Immature natural killer cell (primary cell): ENCODE results near the gene SUPT6H. TPM values are rescaled to one million over a fixed set of nuclear protein-coding genes. Genes with fewer than 3 reads are reported as not detected.
"Not testable (repeated sequence)": the region's sequence is repeated elsewhere in the genome, so short reads cannot be mapped to it uniquely, and the experiment has no call there.

ENCODE experiments used
- DNase-seq, 3 donors: peaks; one replicate each; pipeline ENCODE4 v3.0.0; 2022; ENCODE audit warnings: mixed read lengths in 1 of 3
- H3K27ac Mint-ChIP-seq, 6 donors: one replicate each; pipeline ENCODE4 v1.8.0; 2020; ENCODE audit warnings: mixed read lengths in 6 of 6, mild to moderate bottlenecking in 5 of 6, inconsistent platforms in 4 of 6, moderate library complexity in 3 of 6
- H3K27me3 Mint-ChIP-seq, 3 donors: one replicate each; pipeline ENCODE4 v1.8.0; 2020 to 2021; ENCODE audit warnings: low read depth in 3 of 3, mild to moderate bottlenecking in 3 of 3, mixed read lengths in 3 of 3, moderate library complexity in 3 of 3, inconsistent platforms in 1 of 3
- H3K36me3 Mint-ChIP-seq, 3 donors: one replicate each; pipeline ENCODE4 v1.8.0; 2020; ENCODE audit warnings: mixed read lengths in 3 of 3, inconsistent platforms in 2 of 3, mild to moderate bottlenecking in 2 of 3
- H3K4me1 Mint-ChIP-seq, 2 donors: one replicate each; pipeline ENCODE4 v1.8.0; 2020; ENCODE audit warnings: inconsistent platforms in 2 of 2, mild to moderate bottlenecking in 2 of 2, mixed read lengths in 2 of 2, moderate library complexity in 1 of 2
- H3K4me3 Mint-ChIP-seq, 5 donors: one replicate each; pipeline ENCODE4 v1.8.0; 2020; ENCODE audit warnings: mild to moderate bottlenecking in 5 of 5, mixed read lengths in 5 of 5, inconsistent platforms in 3 of 5, moderate library complexity in 3 of 5
- H3K9me3 Mint-ChIP-seq, 6 donors: one replicate each; pipeline ENCODE4 v1.8.0; 2020; ENCODE audit warnings: mild to moderate bottlenecking in 6 of 6, mixed read lengths in 6 of 6, inconsistent platforms in 4 of 6, moderate library complexity in 3 of 6
- polyA plus RNA-seq, 3 donors: library from polyadenylated mRNA; unstranded; fragments of 300-500 nt; fragmentation: Illumina TruSeq; gene quantifications; one replicate each; pipeline ENCODE4 v1.2.3, GENCODE V29; 2021

Gene SUPT6H
- polyA plus RNA-seq, 3 donors from 2014 or later = 5.2 to 18.3 (median 7.4) TPM

GRCh38 chr17:28733346-28733745 is 71.3 kb downstream of the SUPT6H start:
- peaks cover 3 to 5% (median 4%) of the 10 kb centered on the region in 3 donors for H3K27me3 Mint-ChIP-seq
- H3K27ac Mint-ChIP-seq = no peak overlapping the region
- no peak for DNase-seq
- H3K9me3 Mint-ChIP-seq = no peaks in the 10 kb centered on the region
- H3K36me3 Mint-ChIP-seq = no peaks in the 10 kb centered on the region
- no peak overlapping the region for H3K4me3 Mint-ChIP-seq
- peaks cover 6 to 9% of the 10 kb centered on the region in 2 donors for H3K4me1 Mint-ChIP-seq

GRCh38 chr17:28734712-28735241 is 72.8 kb downstream of the SUPT6H start:
- no peak for DNase-seq
- peaks cover 0 to 2% (median 0%) of the 10 kb centered on the region in 3 donors for H3K27me3 Mint-ChIP-seq
- H3K27ac Mint-ChIP-seq = no peak overlapping the region
- no peak overlapping the region for H3K4me3 Mint-ChIP-seq
- H3K9me3 Mint-ChIP-seq = no peaks in the 10 kb centered on the region
- no peaks in the 10 kb centered on the region for H3K4me1 Mint-ChIP-seq
- H3K36me3 Mint-ChIP-seq = no peaks in the 10 kb centered on the region

- no peak for DNase-seq
- H3K4me3 Mint-ChIP-seq = no peak overlapping the region
- H3K9me3 Mint-ChIP-seq = no peaks in the 10 kb centered on the region
- no peaks in the 10 kb centered on the region for H3K4me1 Mint-ChIP-seq
- H3K27ac Mint-ChIP-seq = no peak overlapping the region
- no peaks in the 10 kb centered on the region for H3K36me3 Mint-ChIP-seq
- H3K27me3 Mint-ChIP-seq = no peaks in the 10 kb centered on the region
These were observed 73.3 kb downstream of the SUPT6H start for GRCh38 chr17:28735242-28735722.

- not testable (repeated sequence) for H3K27ac Mint-ChIP-seq, H3K36me3 Mint-ChIP-seq, H3K4me1 Mint-ChIP-seq, DNase-seq, H3K9me3 Mint-ChIP-seq, H3K27me3 Mint-ChIP-seq, H3K4me3 Mint-ChIP-seq
These were observed 74.1 kb downstream of the SUPT6H start for GRCh38 chr17:28735913-28736769.

- Mint-ChIP-seq H3K27me3 (no peaks in the 10 kb centered on the region), H3K9me3 (no peaks in the 10 kb centered on the region), H3K27ac (no peak overlapping the region), H3K36me3 (no peaks in the 10 kb centered on the region), H3K4me1 (no peaks in the 10 kb centered on the region), H3K4me3 (no peak overlapping the region)
- no peak for DNase-seq
These were observed 75.3 kb downstream of the SUPT6H start for GRCh38 chr17:28737316-28737715.

- Mint-ChIP-seq H3K4me1 (peaks cover 0 to 2% of the 10 kb centered on the region in 2 donors), H3K4me3 (no peak overlapping the region), H3K27me3 (peaks cover 0 to under 1% (median under 1%) of the 10 kb centered on the region in 3 donors), H3K27ac (peak overlapping the region in 1 of 6 donors; percentile 71), H3K36me3 (no peaks in the 10 kb centered on the region), H3K9me3 (no peaks in the 10 kb centered on the region)
- no peak for DNase-seq
These were observed 76.0 kb downstream of the SUPT6H start for GRCh38 chr17:28737770-28738679.

- Mint-ChIP-seq H3K27me3 (peaks cover 0 to 3% (median 2%) of the 10 kb centered on the region in 3 donors), H3K27ac (peak overlapping the region in 1 of 6 donors; percentile 71), H3K4me3 (no peak overlapping the region), H3K36me3 (no peaks in the 10 kb centered on the region), H3K4me1 (peaks cover 0 to 4% of the 10 kb centered on the region in 2 donors), H3K9me3 (no peaks in the 10 kb centered on the region)
- DNase-seq = no peak
These were observed 76.8 kb downstream of the SUPT6H start for GRCh38 chr17:28738680-28739384.

- H3K9me3 Mint-ChIP-seq = no peaks in the 10 kb centered on the region
- H3K27ac Mint-ChIP-seq = no peak overlapping the region
- H3K4me1 Mint-ChIP-seq = peaks cover 10 to 16% of the 10 kb centered on the region in 2 donors
- no peak for DNase-seq
- peaks cover 2 to 11% (median 3%) of the 10 kb centered on the region in 3 donors for H3K27me3 Mint-ChIP-seq
- no peaks in the 10 kb centered on the region for H3K36me3 Mint-ChIP-seq
- peak overlapping the region in 2 of 5 donors; percentile 13 to 17 for H3K4me3 Mint-ChIP-seq
These were observed 78.7 kb downstream of the SUPT6H start for GRCh38 chr17:28740406-28741357.

GRCh38 chr17:28741358-28742349 is 79.6 kb downstream of the SUPT6H start:
- DNase-seq = no peak
- Mint-ChIP-seq H3K36me3 (no peaks in the 10 kb centered on the region), H3K4me3 (peak overlapping the region in 3 of 5 donors; percentile 13 to 18 (median 17)), H3K27ac (no peak overlapping the region), H3K9me3 (no peaks in the 10 kb centered on the region), H3K4me1 (peaks cover 10 to 22% of the 10 kb centered on the region in 2 donors), H3K27me3 (peaks cover 2 to 12% (median 5%) of the 10 kb centered on the region in 3 donors)

- H3K4me1 Mint-ChIP-seq = peaks cover 10 to 22% of the 10 kb centered on the region in 2 donors
- peak; percentile 72 to 79 (median 77) for DNase-seq
- peak within 1 kb of the TSS; percentile 69 to 94 (median 83) for H3K27ac Mint-ChIP-seq
- H3K27me3 Mint-ChIP-seq = peaks cover 2 to 12% (median 5%) of the 10 kb centered on the region in 3 donors
- no peaks in the 10 kb centered on the region for H3K36me3 Mint-ChIP-seq
- no peaks in the 10 kb centered on the region for H3K9me3 Mint-ChIP-seq
- H3K4me3 Mint-ChIP-seq = peak within 1 kb of the TSS; percentile 84 to 94 (median 86)
These were observed 81.5 kb downstream of the SUPT6H start, which contains the start of gene TRAF4 for GRCh38 chr17:28743243-28744103. Gene TRAF4, plus strand, starts transcription at chr17:28744011. Its CDS starts 102 bp downstream, at chr17:28744113.
